SK-N-MC (cell line): Measurements from ENCODE around the gene DDIT4.

Experiments used
- EZH2 ChIP-seq: fragments of 200-600 bp; sonication (generic); IDR thresholded peaks from one replicate; pipeline ENCODE4 v1.6.1; 2017; ENCODE audit warnings: antibody characterized with exemption
- FOXP2 ChIP-seq: optimal IDR thresholded peaks from 2 replicates; pipeline ENCODE3; 2011; ENCODE audit warnings: mild to moderate bottlenecking, moderate library complexity; ENCODE audit not compliant: insufficient read depth; ENCODE audit errors: extremely low read length, control extremely low read depth
- POLR2AphosphoS5 ChIP-seq: IDR thresholded peaks from 2 replicates; pipeline ENCODE4 v1.6.1; 2012; ENCODE audit warnings: mild to moderate bottlenecking, low read depth, low read length, borderline replicate concordance

- TF ChIP-seq POLR2AphosphoS5 = no peak
- no peak for TF ChIP-seq EZH2
- no peak for TF ChIP-seq FOXP2
Measured at GRCh38 chr10:72274213-72274729, 547 bp downstream of the DDIT4 start.
